ENCODE data around the gene CBY3. TPM values are rescaled to one million over a fixed set of nuclear protein-coding genes. Genes with fewer than 3 reads are reported as not detected.
A peak's percentile ranks its signal among the peaks of the same experiment; 100 is the strongest.
"Not testable (repeated sequence)": the region's sequence is repeated elsewhere in the genome, so short reads cannot be mapped to it uniquely, and the experiment has no call there.

Gene CBY3
- total RNA-seq, 1 donor = not detected

GRCh38 chr5:179716286-179716685, 35.5 kb upstream of the CBY3 start:
- H3K4me3 ChIP-seq (ENCODE audit: low read depth, low read length) = no peak overlapping the region
- no peak for DNase-seq (ENCODE audit: low read depth)

GRCh38 chr5:179700401-179700918, 19.6 kb upstream of the CBY3 start:
- DNase-seq (ENCODE audit: low read depth) = peak; percentile 41
- H3K4me3 ChIP-seq (ENCODE audit: low read depth, low read length) = peak overlapping the region; percentile 73
- no peak for TF ChIP-seq CTCF (IDR thresholded peaks at IDR 0.05; ENCODE audit: insufficient read depth, low read depth, low read length)

More at GRCh38 chr5:179716286-179716685, 35.5 kb upstream of the CBY3 start:
- no peak for TF ChIP-seq CTCF (IDR thresholded peaks at IDR 0.05; ENCODE audit: insufficient read depth, low read depth, low read length)

GRCh38 chr5:179699616-179700237, 18.9 kb upstream of the CBY3 start:
- TF ChIP-seq CTCF (IDR thresholded peaks at IDR 0.05; ENCODE audit: insufficient read depth, low read depth, low read length) = no peak
- peak; percentile 58 for DNase-seq (ENCODE audit: low read depth)
- H3K4me3 ChIP-seq (ENCODE audit: low read depth, low read length) = peak overlapping the region; percentile 73

GRCh38 chr5:179698935-179699615, 18.2 kb upstream of the CBY3 start, which contains the start of gene CANX:
CANX (plus strand) TSS chr5:179698967; CDS start chr5:179705682, 6,715 bp downstream.
- no peak for DNase-seq (ENCODE audit: low read depth)
- no peak for TF ChIP-seq CTCF (IDR thresholded peaks at IDR 0.05; ENCODE audit: insufficient read depth, low read depth, low read length)
- H3K4me3 ChIP-seq (ENCODE audit: low read depth, low read length) = peak within 1 kb of the TSS; percentile 75

GRCh38 chr5:179697993-179698934, 17.4 kb upstream of the CBY3 start:
- no peak for TF ChIP-seq CTCF (IDR thresholded peaks at IDR 0.05; ENCODE audit: insufficient read depth, low read depth, low read length)
- peak; percentile 99 for DNase-seq (ENCODE audit: low read depth)
- H3K4me3 ChIP-seq (ENCODE audit: low read depth, low read length) = peak overlapping the region; percentile 75

GRCh38 chr5:179697543-179697942, 16.7 kb upstream of the CBY3 start:
- peak overlapping the region; percentile 75 for H3K4me3 ChIP-seq (ENCODE audit: low read depth, low read length)
- DNase-seq (ENCODE audit: low read depth) = not testable (repeated sequence)
